SH-SY5Y (cell line): ENCODE measurements around the gene KIFC3.

ENCODE experiments used
- GATA2 ChIP-seq: IDR thresholded peaks from 2 replicates; pipeline ENCODE4 v1.6.1; 2011; ENCODE audit warnings: mild to moderate bottlenecking, low read depth, low read length
- GATA3 ChIP-seq: IDR thresholded peaks from 2 replicates; pipeline ENCODE4 v1.6.1; 2011; ENCODE audit warnings: low read depth, mild to moderate bottlenecking, low read length, moderate library complexity

DNA sequence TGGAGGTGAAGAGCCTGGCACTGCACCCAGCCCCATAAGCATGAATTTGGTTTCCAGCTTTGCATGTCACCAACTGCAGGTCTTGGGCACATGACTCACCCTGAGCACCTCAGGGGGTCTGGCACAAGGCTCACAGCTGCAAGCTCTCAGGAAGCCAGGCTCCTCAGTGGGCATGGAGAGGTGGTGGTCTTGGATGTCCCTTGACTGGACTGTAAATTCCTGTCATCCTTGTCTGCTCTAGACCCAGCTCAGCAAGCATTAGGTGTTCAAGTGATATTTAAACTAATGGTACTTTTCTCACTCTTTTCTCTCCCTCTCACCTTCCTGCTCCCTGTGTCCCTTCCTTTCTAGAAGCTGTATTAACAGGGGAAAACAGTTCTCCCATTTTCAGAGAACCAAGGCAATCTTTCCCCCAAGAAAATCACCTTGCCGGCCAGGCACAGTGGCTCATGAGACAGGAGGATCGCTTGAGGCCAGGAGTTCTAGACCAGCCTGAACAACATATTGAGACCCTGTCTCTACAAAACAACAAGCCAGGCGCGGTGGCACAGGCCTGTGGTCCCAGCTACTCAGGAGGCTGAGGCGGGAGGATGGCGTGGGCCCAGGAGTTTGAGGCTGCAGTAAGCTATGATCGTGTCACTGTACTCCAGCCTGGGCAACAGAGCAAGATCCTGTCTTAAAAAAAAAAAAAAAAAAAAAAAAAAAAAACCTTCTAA is 5.1 kb upstream of the KIFC3 start:
- no peak for TF ChIP-seq GATA2
- no peak for TF ChIP-seq GATA3
